Psoas muscle (tissue), 8 donors: Measurements from ENCODE around the gene CARS2. TPM values are rescaled to one million over a fixed set of nuclear protein-coding genes. Genes with fewer than 3 reads are reported as not detected.

Experiments
- ATAC-seq, 4 donors: fragments of 200-7000 bp; cut with Tn5 transposase; one replicate each; pipeline ENCODE4 v1.9.1; 2020; ENCODE audit warnings: moderate library complexity in 3 of 4, mild to moderate bottlenecking in 2 of 4
- DNase-seq, 2 donors: peaks; one replicate each; pipeline ENCODE4 v3.0.0-alpha.2; 2020
- H3K27ac ChIP-seq: fragments of 200-600 bp; one replicate; pipeline ENCODE4 v1.8.0; 2022
- H3K27me3 ChIP-seq, 3 donors: fragments of 200-600 bp in 1 of 3; one replicate each; pipeline versions ENCODE4 v1.6.1 to v1.8.0; 2013 to 2022; ENCODE audit warnings: low read length in 2 of 3, mild to moderate bottlenecking in 2 of 3, moderate library complexity in 1 of 3; ENCODE audit not compliant: insufficient read depth in 3 of 3
- H3K36me3 ChIP-seq, 2 donors: fragments of 200-600 bp in 1 of 2; one replicate each; pipeline versions ENCODE4 v1.6.1 to v1.8.0; 2013 to 2022; ENCODE audit warnings: low read depth in 1 of 2, mild to moderate bottlenecking in 1 of 2, moderate library complexity in 1 of 2; ENCODE audit not compliant: insufficient read depth in 1 of 2
- H3K4me1 ChIP-seq: fragments of 200-600 bp; one replicate; pipeline ENCODE4 v1.8.0; 2022
- H3K4me3 ChIP-seq: fragments of 200-600 bp; one replicate; pipeline ENCODE4 v1.8.0; 2022; ENCODE audit warnings: mild to moderate bottlenecking
- H3K9me3 ChIP-seq: fragments of 200-600 bp; one replicate; pipeline ENCODE4 v1.8.0; 2022
- WGBS, 3 donors: extraction: QIAGEN DNeasy Blood & Tissue Kit; methylation state at CpG; one replicate each; pipeline versions ENCODE4 v1.1.6 to v1.1.7; 2013; 5-methylcytosine and 5-hydroxymethylcytosine counted together
- intact Hi-C, 2 donors: fragments of 100-400 bp; cut with DNase I; formaldehyde crosslinking; loops; one replicate each; pipeline versions ENCODE4 v1.11.0 to v1.14.2; 2022
- polyA plus RNA-seq, 3 donors: library from polyadenylated mRNA; stranded (reverse); fragments of 200-250 nt; gene quantifications; one replicate each; pipeline ENCODE4 v1.2.3, GENCODE V29; 2013
- total RNA-seq, 4 donors: library from RNA; stranded (reverse); fragmentation: NEBNext Ultra II Directional in 2 of 4; extraction: Animal tissue kit (Norgen Biotek cat#: 25700) in 2 of 4; gene quantifications; one replicate each; pipeline versions ENCODE4 v1.2.1 to v1.2.4, GENCODE V29; 2021 to 2023
- TF ChIP-seq, protein P1 (sequence below): fragments of 200-600 bp; IDR thresholded peaks from one replicate; pipeline ENCODE4 v1.8.0; 2022; ENCODE audit warnings: antibody characterized with exemption
- donor health status: healthy with polysubstance abuse.
- donor health status: DM: no; HTN: no; CAD: no; lungs with moderate emphysema.
- donor health status: Bipolar disorder and iron deficiency.
- donor health status: healthy.
- donor health status: DM: yes; HTN: yes; CAD: no.
- donor health status: DM: no; HTN: no; CAD: no.
- donor health status: DM: no; HTN: no; CAD: no.
- donor health status: DM: yes; HTN: yes; CAD: no.

Gene CARS2
- total and polyA plus RNA-seq, 7 donors, result 41.3 to 85.2 (median 56.3) TPM

GRCh38 chr13:110664673-110665072 is 41.2 kb downstream of the CARS2 start:
- H3K9me3 ChIP-seq, result no peaks in the 10 kb centered on the region
- TF ChIP-seq, protein P1, sequence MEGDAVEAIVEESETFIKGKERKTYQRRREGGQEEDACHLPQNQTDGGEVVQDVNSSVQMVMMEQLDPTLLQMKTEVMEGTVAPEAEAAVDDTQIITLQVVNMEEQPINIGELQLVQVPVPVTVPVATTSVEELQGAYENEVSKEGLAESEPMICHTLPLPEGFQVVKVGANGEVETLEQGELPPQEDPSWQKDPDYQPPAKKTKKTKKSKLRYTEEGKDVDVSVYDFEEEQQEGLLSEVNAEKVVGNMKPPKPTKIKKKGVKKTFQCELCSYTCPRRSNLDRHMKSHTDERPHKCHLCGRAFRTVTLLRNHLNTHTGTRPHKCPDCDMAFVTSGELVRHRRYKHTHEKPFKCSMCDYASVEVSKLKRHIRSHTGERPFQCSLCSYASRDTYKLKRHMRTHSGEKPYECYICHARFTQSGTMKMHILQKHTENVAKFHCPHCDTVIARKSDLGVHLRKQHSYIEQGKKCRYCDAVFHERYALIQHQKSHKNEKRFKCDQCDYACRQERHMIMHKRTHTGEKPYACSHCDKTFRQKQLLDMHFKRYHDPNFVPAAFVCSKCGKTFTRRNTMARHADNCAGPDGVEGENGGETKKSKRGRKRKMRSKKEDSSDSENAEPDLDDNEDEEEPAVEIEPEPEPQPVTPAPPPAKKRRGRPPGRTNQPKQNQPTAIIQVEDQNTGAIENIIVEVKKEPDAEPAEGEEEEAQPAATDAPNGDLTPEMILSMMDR, result no peak
- ATAC-seq, result no peak
- intact Hi-C loops, result no loop called here
- whole genome bisulfite sequencing, 3 donors, result 86 to 94% (median 90%) methylated on average over 11 of the region's 11 CpGs
- no peak for DNase-seq
- H3K4me3 ChIP-seq, result no peak overlapping the region
- H3K27ac ChIP-seq, result no peak overlapping the region
- H3K27me3 ChIP-seq, result no peaks in the 10 kb centered on the region
- H3K36me3 ChIP-seq, result peaks cover 0 to 86% of the 10 kb centered on the region in 2 donors
- H3K4me1 ChIP-seq, result no peaks in the 10 kb centered on the region

GRCh38 chr13:110664041-110664440 is 41.9 kb downstream of the CARS2 start:
- intact Hi-C loops, result no loop called here
- H3K27me3 ChIP-seq, result no peaks in the 10 kb centered on the region
- ATAC-seq (no peak), DNase-seq (no peak)
- no peaks in the 10 kb centered on the region for H3K9me3 ChIP-seq
- WGBS, 3 donors, result 92 to 94% (median 94%) methylated on average over 7 of the region's 7 CpGs
- H3K27ac ChIP-seq, result no peak overlapping the region
- no peak overlapping the region for H3K4me3 ChIP-seq
- no peaks in the 10 kb centered on the region for H3K4me1 ChIP-seq
- TF ChIP-seq, protein P1, result no peak
- H3K36me3 ChIP-seq, result peaks cover 4 to 84% of the 10 kb centered on the region in 2 donors

GRCh38 chr13:110663491-110663890 is 42.4 kb downstream of the CARS2 start:
- H3K36me3 ChIP-seq, result peaks cover 4 to 84% of the 10 kb centered on the region in 2 donors
- no peaks in the 10 kb centered on the region for H3K27me3 ChIP-seq
- no peaks in the 10 kb centered on the region for H3K4me1 ChIP-seq
- no peak for DNase-seq
- H3K4me3 ChIP-seq, result no peak overlapping the region
- no peak overlapping the region for H3K27ac ChIP-seq
- intact Hi-C loops, result no loop called here
- H3K9me3 ChIP-seq, result no peaks in the 10 kb centered on the region
- TF ChIP-seq, protein P1, result no peak
- ATAC-seq, result no peak
- 78 to 80% (median 78%) methylated on average over 7 of the region's 7 CpGs for WGBS, 3 donors

GRCh38 chr13:110662777-110663443 is 43.0 kb downstream of the CARS2 start:
- no peaks in the 10 kb centered on the region for H3K27me3 ChIP-seq
- H3K4me3 ChIP-seq, result no peak overlapping the region
- WGBS, 3 donors, result 95 to 97% (median 96%) methylated on average over 16 of the region's 16 CpGs
- DNase-seq (no peak), ATAC-seq (no peak)
- TF ChIP-seq, protein P1, result no peak
- no peaks in the 10 kb centered on the region for H3K9me3 ChIP-seq
- no peaks in the 10 kb centered on the region for H3K4me1 ChIP-seq
- no peak overlapping the region for H3K27ac ChIP-seq
- peaks cover 4 to 84% of the 10 kb centered on the region in 2 donors for H3K36me3 ChIP-seq
- intact Hi-C loops, result no loop called here

GRCh38 chr13:110662091-110662490 is 43.8 kb downstream of the CARS2 start:
- Histone ChIP-seq H3K4me3 (no peak overlapping the region), H3K36me3 (peaks cover 4 to 81% of the 10 kb centered on the region in 2 donors), H3K27ac (no peak overlapping the region), H3K9me3 (no peaks in the 10 kb centered on the region), H3K4me1 (no peaks in the 10 kb centered on the region), H3K27me3 (no peaks in the 10 kb centered on the region)
- no peak for ATAC-seq
- TF ChIP-seq, protein P1, result no peak
- intact Hi-C loops, result no loop called here
- 97% methylated on average over 24 to 25 of the region's 25 CpGs for WGBS, 3 donors
- DNase-seq, result no peak
